GM23248 (cell line): Measurements from ENCODE around the gene HBG1.

Experiments used
- EZH2 ChIP-seq: fragments of 200-600 bp; sonication (generic); IDR thresholded peaks from 2 replicates; pipeline ENCODE4 v1.6.1; 2018; ENCODE audit warnings: antibody characterized with exemption, mild to moderate bottlenecking; ENCODE audit not compliant: insufficient read depth, poor library complexity, severe bottlenecking
- EZH2phosphoT487 ChIP-seq: fragments of 200-600 bp; sonication (generic); IDR thresholded peaks from 2 replicates; pipeline ENCODE4 v1.6.1; 2018; ENCODE audit warnings: antibody characterized with exemption, moderate library complexity, mild to moderate bottlenecking, low read depth; ENCODE audit not compliant: insufficient read depth

DNA sequence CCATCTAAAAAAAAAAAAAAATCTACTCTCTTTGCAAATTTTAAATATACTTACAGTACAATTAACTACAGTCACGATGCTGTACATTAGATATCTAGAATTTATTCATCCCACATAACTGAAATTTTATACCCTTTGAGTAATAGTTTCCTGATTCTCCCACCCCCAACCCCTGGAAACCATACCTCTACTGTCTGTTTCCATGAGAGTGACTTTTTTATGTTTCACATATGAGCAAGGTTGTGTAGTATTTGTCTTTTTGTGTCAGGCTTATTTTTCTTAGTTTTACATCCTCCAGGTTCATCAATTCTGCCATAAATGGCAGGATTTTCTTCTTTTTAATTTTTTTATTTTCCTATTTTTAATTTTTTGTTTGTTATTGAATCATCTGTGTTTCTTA, 26.0 kb downstream of the HBG1 start:
- TF ChIP-seq EZH2phosphoT487 (no peak), EZH2 (no peak)
